ENCODE data around the gene CSF3. TPM values are rescaled to one million over a fixed set of nuclear protein-coding genes. Genes with fewer than 3 reads are reported as not detected.
"Not testable (repeated sequence)": the region's sequence is repeated elsewhere in the genome, so short reads cannot be mapped to it uniquely, and the experiment has no call there.

The CSF3 gene
- total and polyA plus RNA-seq, 2 experiments from 2014 or later, result 0.13 TPM; not detected in 1

DNA sequence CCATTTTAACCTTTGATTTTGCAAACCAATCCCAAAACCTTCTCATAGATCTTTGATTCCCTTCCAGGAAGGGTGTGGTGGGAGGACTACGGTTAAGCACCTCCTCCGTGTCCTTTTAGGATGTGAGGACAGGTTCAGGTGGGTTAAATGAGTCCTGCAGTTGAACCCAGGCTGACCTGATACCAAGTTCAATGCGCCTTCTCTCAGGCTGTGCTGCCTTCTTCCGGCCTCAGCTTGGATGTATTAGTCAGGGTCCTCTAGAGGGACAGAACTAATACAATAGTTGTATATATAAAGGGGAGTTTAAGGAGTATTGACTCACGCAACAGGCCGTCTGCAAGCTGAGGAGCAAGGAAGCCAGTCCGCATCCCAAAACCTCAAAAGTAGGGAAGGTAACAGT, 10.5 kb upstream of the CSF3 start:
- H2AFZ ChIP-seq, result no peak overlapping the region
- H3K4me3 ChIP-seq, result no peak overlapping the region
- TF ChIP-seq EZH2phosphoT487 (IDR thresholded peaks at IDR 0.05; ENCODE audit: insufficient read depth, low read depth) (no peak), EZH2 (IDR thresholded peaks at IDR 0.05; ENCODE audit: insufficient read depth, poor library complexity, severe bottlenecking) (no peak)
- peaks cover 5% of the 10 kb centered on the region; the same call in 1 of the 2 replicates for H3F3A ChIP-seq (ENCODE audit: insufficient read depth)
- H3K36me3 ChIP-seq (ENCODE audit: low read depth), result no peaks in the 10 kb centered on the region
- in situ Hi-C loops (cut with MboI), result no loop called here
- H3K27ac ChIP-seq, result no peak overlapping the region
- no peak overlapping the region for H3K9ac ChIP-seq
- H4K20me1 ChIP-seq (ENCODE audit: insufficient read depth), result no peaks in the 10 kb centered on the region
- H3K4me2 ChIP-seq (ENCODE audit: unreplicated experiment), result no peak overlapping the region
- 79 to 80% methylated on average over 7 of the region's 7 CpGs for WGBS, 2 experiments (ENCODE audit: low coverage in 1 of 2, low lambda C conversion rate in 2 of 2, missing lambda C conversion rate in 2 of 2)
- no peaks in the 10 kb centered on the region for H3K9me2 ChIP-seq (ENCODE audit: insufficient read depth)
- no peak for DNase-seq
- no peaks in the 10 kb centered on the region for H3K27me3 ChIP-seq (replicated peaks; ENCODE audit: insufficient read depth)
- H3K4me1 ChIP-seq (ENCODE audit: insufficient read depth), result no peaks in the 10 kb centered on the region
- no peaks in the 10 kb centered on the region for H3K79me2 ChIP-seq (ENCODE audit: insufficient read depth)
- H3K9me3 ChIP-seq (ENCODE audit: low read depth), result no peaks in the 10 kb centered on the region

DNA sequence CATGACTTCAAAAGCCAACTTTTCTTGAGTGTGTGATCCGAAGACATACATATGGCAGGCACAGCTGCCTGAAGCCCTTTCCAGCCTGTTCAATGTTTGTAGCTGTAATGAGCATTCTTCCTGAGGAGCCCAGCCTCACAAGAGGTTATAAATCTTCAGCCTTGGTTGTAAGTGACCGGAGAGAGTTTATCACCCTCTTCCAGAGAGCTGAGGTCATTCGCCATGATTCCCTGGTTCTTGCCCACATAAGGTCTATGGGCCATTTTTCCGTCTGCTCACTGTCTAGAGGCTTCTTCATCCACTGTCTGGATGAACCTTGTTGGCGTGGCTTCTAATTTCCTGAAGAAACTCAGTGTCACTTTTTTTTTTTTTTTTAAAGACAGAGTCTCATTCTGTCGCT, 9.7 kb upstream of the CSF3 start:
- H3K9me3 ChIP-seq (ENCODE audit: low read depth), result no peaks in the 10 kb centered on the region
- TF ChIP-seq EZH2 (IDR thresholded peaks at IDR 0.05; ENCODE audit: insufficient read depth, poor library complexity, severe bottlenecking) (no peak), EZH2phosphoT487 (IDR thresholded peaks at IDR 0.05; ENCODE audit: insufficient read depth, low read depth) (no peak)
- 74 to 75% methylated on average over 6 of the region's 6 CpGs for WGBS, 2 experiments (ENCODE audit: low coverage in 1 of 2, low lambda C conversion rate in 2 of 2, missing lambda C conversion rate in 2 of 2)
- no peak overlapping the region for H3K4me2 ChIP-seq (ENCODE audit: unreplicated experiment)
- H4K20me1 ChIP-seq (ENCODE audit: insufficient read depth), result no peaks in the 10 kb centered on the region
- H3K27me3 ChIP-seq (replicated peaks; ENCODE audit: insufficient read depth), result no peaks in the 10 kb centered on the region
- no peak overlapping the region for H3K9ac ChIP-seq
- H3F3A ChIP-seq (ENCODE audit: insufficient read depth), result peaks cover 2% of the 10 kb centered on the region; the same call in 1 of the 2 replicates
- no peaks in the 10 kb centered on the region for H3K79me2 ChIP-seq (ENCODE audit: insufficient read depth)
- no peaks in the 10 kb centered on the region for H3K4me1 ChIP-seq (ENCODE audit: insufficient read depth)
- H3K36me3 ChIP-seq (ENCODE audit: low read depth), result no peaks in the 10 kb centered on the region
- no peaks in the 10 kb centered on the region for H3K9me2 ChIP-seq (ENCODE audit: insufficient read depth)
- no peak overlapping the region for H3K4me3 ChIP-seq
- no peak for DNase-seq
- in situ Hi-C loops (cut with MboI), result no loop called here
- no peak overlapping the region for H2AFZ ChIP-seq
- no peak overlapping the region for H3K27ac ChIP-seq

DNA sequence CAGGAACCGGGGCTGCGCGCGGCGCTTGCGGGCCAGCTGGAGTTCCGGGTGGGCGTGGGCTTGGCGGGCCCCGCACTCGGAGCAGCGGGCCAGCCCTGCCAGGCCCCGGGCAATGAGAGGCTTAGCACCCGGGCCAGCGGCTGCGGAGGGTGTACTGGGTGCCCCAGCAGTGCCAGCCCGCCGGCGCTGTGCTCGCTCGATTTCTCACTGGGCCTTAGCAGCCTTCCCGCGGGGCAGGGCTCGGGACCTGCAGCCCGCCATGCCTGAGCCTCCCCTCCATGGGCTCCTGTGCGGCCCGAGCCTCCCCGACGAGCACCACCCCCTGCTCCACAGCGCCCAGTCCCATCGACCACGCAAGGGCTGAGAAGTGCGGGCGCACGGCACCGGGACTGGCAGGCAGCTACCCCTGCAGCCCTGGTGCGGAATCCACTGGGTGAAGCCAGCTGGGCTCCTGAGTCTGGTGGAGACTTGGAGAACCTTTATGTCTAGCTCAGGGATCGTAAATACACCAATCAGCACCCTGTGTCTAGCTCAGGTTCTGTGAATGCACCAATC, 4.2 kb upstream of the CSF3 start:
- H3K27me3 ChIP-seq (replicated peaks; ENCODE audit: insufficient read depth); H3K4me1 ChIP-seq (ENCODE audit: insufficient read depth); H3K27ac ChIP-seq; H3K9me2 ChIP-seq (ENCODE audit: insufficient read depth); H3K79me2 ChIP-seq (ENCODE audit: insufficient read depth); H3K9ac ChIP-seq; H3K36me3 ChIP-seq (ENCODE audit: low read depth); H3F3A ChIP-seq (ENCODE audit: insufficient read depth); in situ Hi-C loops (cut with MboI); H2AFZ ChIP-seq; DNase-seq; H3K4me2 ChIP-seq (ENCODE audit: unreplicated experiment); H3K9me3 ChIP-seq (ENCODE audit: low read depth); H4K20me1 ChIP-seq (ENCODE audit: insufficient read depth); H3K4me3 ChIP-seq: not testable (repeated sequence)
- 89 to 96% methylated on average over 13 to 34 of the region's 38 CpGs for WGBS, 2 experiments (ENCODE audit: low coverage in 1 of 2, low lambda C conversion rate in 2 of 2, missing lambda C conversion rate in 2 of 2)

DNA sequence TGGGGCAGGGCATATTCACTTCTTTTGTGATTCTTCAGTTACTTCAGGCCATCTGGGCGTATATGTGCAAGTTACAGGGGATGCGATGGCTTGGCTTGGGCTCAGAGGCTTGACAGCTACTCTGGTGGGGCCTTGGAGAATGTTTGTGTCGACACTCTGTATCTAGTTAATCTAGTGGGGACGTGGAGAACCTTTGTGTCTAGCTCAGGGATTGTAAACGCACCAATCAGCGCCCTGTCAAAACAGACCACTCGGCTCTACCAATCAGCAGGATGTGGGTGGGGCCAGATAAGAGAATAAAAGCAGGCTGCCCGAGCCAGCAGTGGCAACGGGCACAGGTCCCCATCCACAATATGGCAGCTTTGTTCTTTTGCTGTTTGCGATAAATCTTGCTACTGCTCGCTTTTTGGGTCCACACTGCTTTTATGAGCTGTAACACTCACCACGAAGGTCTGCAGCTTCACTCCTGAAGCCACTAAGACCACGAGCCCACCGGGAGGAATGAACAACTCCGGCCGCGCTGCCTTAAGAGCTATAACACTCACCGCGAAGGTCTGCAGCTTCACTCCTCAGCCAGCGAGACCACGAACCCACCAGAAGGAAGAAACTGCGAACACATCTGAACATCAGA, 3.1 kb upstream of the CSF3 start:
- H3K4me2 ChIP-seq (ENCODE audit: unreplicated experiment); H3K36me3 ChIP-seq (ENCODE audit: low read depth); H3K79me2 ChIP-seq (ENCODE audit: insufficient read depth); H4K20me1 ChIP-seq (ENCODE audit: insufficient read depth); H3F3A ChIP-seq (ENCODE audit: insufficient read depth); H3K4me1 ChIP-seq (ENCODE audit: insufficient read depth); H3K9me2 ChIP-seq (ENCODE audit: insufficient read depth); H2AFZ ChIP-seq; H3K27me3 ChIP-seq (replicated peaks; ENCODE audit: insufficient read depth); H3K27ac ChIP-seq; in situ Hi-C loops (cut with MboI); H3K9me3 ChIP-seq (ENCODE audit: low read depth); DNase-seq; H3K4me3 ChIP-seq; H3K9ac ChIP-seq: not testable (repeated sequence)
- WGBS, 2 experiments (ENCODE audit: low coverage in 1 of 2, low lambda C conversion rate in 2 of 2, missing lambda C conversion rate in 2 of 2), result 83% methylated on average over 22 of the region's 22 CpGs
